GM12873 (cell line): ENCODE data around the gene LDB2.

Experiments used
- TF ChIP-seq, protein P1 (sequence below): IDR thresholded peaks from 2 replicates; pipeline ENCODE4 v1.5.1; 2012; ENCODE audit warnings: low read depth, mild to moderate bottlenecking, moderate library complexity, low read length, control low read depth; ENCODE audit not compliant: insufficient read depth; ENCODE audit errors: missing control alignments

Gene LDB2

DNA sequence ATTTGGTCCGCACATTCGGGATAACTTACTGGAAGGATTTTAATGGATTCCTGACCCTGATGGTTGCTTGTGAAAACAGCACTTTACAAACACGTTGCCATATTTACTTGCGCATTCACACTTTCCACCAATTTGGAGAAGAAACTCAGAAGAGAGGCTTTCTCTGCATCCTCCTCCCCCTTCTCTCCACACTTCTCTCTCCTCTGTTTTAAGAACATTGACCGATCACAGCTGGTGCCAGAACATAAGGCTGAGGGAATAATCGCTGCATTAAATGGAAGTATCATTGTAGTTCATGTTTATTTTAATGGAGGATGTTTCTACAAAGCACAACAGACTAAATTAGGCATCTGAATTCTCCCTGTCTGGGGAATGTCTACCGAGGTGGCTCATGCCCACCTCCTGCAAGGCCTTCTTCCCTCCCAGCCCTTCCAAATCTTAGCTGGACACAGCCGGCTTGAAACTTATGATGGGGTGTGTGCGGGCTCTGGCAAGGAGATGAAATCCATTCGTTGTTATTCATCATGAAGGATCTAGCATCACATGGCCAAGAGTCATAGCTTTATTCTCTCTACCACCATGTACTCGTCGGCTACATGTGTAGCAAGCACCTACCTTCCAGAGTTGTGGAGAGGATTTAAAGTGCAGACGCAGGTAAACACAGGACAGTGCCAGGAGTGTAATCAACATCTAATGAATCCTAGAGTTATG lies 204.1 kb downstream of the LDB2 start:
- TF ChIP-seq, protein P1, sequence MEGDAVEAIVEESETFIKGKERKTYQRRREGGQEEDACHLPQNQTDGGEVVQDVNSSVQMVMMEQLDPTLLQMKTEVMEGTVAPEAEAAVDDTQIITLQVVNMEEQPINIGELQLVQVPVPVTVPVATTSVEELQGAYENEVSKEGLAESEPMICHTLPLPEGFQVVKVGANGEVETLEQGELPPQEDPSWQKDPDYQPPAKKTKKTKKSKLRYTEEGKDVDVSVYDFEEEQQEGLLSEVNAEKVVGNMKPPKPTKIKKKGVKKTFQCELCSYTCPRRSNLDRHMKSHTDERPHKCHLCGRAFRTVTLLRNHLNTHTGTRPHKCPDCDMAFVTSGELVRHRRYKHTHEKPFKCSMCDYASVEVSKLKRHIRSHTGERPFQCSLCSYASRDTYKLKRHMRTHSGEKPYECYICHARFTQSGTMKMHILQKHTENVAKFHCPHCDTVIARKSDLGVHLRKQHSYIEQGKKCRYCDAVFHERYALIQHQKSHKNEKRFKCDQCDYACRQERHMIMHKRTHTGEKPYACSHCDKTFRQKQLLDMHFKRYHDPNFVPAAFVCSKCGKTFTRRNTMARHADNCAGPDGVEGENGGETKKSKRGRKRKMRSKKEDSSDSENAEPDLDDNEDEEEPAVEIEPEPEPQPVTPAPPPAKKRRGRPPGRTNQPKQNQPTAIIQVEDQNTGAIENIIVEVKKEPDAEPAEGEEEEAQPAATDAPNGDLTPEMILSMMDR: no peak

DNA sequence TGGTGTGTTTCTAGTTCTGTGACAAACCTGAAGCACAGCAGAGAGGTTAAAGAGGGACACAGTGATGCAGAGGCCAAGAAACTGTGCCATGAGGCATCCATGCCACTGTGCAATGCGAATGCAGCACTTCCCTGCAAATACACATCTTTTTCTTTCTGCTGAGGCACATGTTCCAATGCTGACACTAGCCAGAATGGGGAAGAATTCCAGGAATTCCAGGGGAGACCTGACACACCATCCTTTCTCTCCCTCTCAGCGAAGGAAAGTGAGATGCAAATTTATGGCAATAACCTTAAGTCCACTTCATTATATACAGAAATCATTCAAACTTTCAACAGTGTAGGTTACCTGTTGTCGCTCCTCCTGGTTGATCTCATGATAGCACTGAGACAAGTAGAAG lies 204.8 kb downstream of the LDB2 start:
- TF ChIP-seq, protein P1: no peak

DNA sequence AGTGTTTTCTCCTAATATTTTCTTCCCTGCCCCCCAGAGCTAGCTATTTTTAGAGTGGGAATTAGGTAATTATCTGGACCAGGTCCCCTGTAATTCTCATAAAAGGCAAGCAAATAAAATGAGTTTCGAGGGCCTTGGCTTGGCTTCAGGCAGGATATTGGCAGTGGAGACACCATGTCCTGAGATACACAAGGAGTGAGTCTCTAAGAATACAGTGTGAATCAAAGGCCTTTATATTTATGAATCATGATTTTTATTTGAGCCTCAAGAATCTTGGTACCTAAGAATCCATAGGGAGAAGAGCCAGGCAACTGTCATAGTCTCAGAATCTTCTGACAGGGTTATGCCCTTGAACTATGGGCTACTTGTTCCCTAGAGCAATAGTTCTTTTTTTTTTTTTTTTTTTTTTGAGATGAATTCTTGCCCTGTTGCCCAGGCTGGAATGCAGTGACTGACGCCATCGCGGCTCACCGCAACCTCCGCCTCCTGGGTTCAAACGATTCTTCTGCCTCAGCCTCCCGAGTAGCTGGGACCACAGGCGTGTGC lies 205.4 kb downstream of the LDB2 start:
- TF ChIP-seq, protein P1: no peak

- TF ChIP-seq, protein P1: no peak
These were observed 205.9 kb downstream of the LDB2 start for GRCh38 chr4:16692524-16692923.

- TF ChIP-seq, protein P1: no peak
These were observed 206.4 kb downstream of the LDB2 start for GRCh38 chr4:16692046-16692445.

DNA sequence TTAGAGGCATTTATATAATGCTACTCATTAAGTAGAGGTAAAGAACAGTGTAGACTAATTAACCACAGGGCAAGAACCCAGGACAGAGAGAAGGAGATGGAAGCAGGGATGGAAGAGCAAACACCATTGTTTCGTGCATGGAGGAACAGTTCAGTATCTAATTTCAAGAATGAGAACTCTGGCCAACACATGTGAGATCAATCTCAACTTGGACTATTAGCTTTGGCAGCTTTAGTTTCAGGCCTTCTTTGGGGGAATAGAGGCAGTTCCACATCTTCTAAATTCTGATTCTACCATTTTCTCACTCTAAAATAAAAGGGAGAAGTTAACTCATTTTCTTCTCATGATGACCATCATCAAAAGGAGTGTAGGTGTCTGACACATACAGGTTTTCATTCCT lies 207.0 kb downstream of the LDB2 start:
- TF ChIP-seq, protein P1: no peak

DNA sequence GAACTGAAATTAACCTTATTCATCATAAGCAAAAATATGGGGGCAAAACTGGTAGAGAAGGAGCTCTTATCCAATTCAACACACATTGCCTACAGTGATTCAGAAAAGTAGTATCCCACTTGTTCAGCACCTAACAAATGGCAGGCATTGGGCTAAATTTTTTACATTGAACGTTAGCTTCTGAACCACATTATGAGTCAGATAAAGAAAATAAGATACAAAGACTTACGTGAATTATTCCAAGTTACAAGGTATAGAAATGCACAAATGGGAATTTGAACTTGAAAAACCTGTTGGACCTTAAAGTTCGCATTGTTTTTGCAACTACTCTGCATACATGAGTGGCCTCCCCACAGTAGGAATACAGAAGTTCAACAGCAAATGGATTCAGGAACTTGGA lies 210.6 kb downstream of the LDB2 start:
- TF ChIP-seq, protein P1: no peak
